HG03439 (cell line): ENCODE measurements around the gene PRRC2B.

Experiments used
- ATAC-seq: cut with Tn5 transposase; IDR thresholded peaks from one replicate; pipeline ENCODE4 v1.9.1; 2021; ENCODE audit warnings: mild to moderate bottlenecking, moderate library complexity; ENCODE audit not compliant: unreplicated experiment

PRRC2B gene

GRCh38 chr9:131482343-131483006 lies 88.6 kb downstream of the PRRC2B start:
- no peak for ATAC-seq

- ATAC-seq, result no peak
These were observed 89.6 kb downstream of the PRRC2B start for GRCh38 chr9:131483319-131484050.

GRCh38 chr9:131484051-131484445 lies 90.2 kb downstream of the PRRC2B start:
- ATAC-seq, result no peak

- ATAC-seq, result no peak
These were observed 90.8 kb downstream of the PRRC2B start for GRCh38 chr9:131484560-131485185.

- ATAC-seq, result no peak
These were observed 91.3 kb downstream of the PRRC2B start for GRCh38 chr9:131485206-131485605.

- ATAC-seq, result no peak
These were observed 92.0 kb downstream of the PRRC2B start for GRCh38 chr9:131485728-131486422.

GRCh38 chr9:131487001-131487400 lies 93.1 kb downstream of the PRRC2B start:
- ATAC-seq, result no peak

- ATAC-seq, result no peak
These were observed 93.7 kb downstream of the PRRC2B start for GRCh38 chr9:131487621-131488031.

- ATAC-seq, result no peak
These were observed 96.6 kb downstream of the PRRC2B start for GRCh38 chr9:131490514-131490913.

- ATAC-seq, result no peak
These were observed 97.3 kb downstream of the PRRC2B start for GRCh38 chr9:131491001-131491710.

- no peak for ATAC-seq
These were observed 98.2 kb downstream of the PRRC2B start for GRCh38 chr9:131492070-131492469.

- no peak for ATAC-seq
These were observed 100.5 kb downstream of the PRRC2B start for GRCh38 chr9:131494296-131494870.

- no peak for ATAC-seq
These were observed 101.9 kb downstream of the PRRC2B start for GRCh38 chr9:131495785-131496184.

GRCh38 chr9:131496844-131497405 lies 103.0 kb downstream of the PRRC2B start:
- no peak for ATAC-seq

- no peak for ATAC-seq
These were observed 105.4 kb downstream of the PRRC2B start for GRCh38 chr9:131499254-131499767.

GRCh38 chr9:131500377-131500776 lies 106.5 kb downstream of the PRRC2B start:
- no peak for ATAC-seq

- no peak for ATAC-seq
These were observed 107.2 kb downstream of the PRRC2B start for GRCh38 chr9:131500939-131501541.

- ATAC-seq, result peak; percentile 87
These were observed 109.1 kb downstream of the PRRC2B start, which contains the start of gene POMT1 for GRCh38 chr9:131502781-131503625. Gene POMT1, plus strand, starts transcription at chr9:131502918. Its CDS starts 1,301 bp downstream, at chr9:131504219.
